DND-41 (cell line): ENCODE data around the gene HSBP1L1.

Experiments used
- ATAC-seq: fragments of 200-7000 bp; cut with Tn5 transposase; 3 replicates; pipeline ENCODE4 v1.9.1; 2021; ENCODE audit warnings: low read depth; ENCODE audit not compliant: insufficient read depth
- DNase-seq: peaks from one replicate; pipeline ENCODE4 v3.0.0-alpha.2; 2020
- H2AFZ ChIP-seq: 2 replicates; pipeline ENCODE4 v1.6.0; 2012; ENCODE audit warnings: low read depth, low read length
- H3K27ac ChIP-seq: 2 replicates; pipeline ENCODE4 v1.5.1; 2012; ENCODE audit warnings: low read length, inconsistent platforms
- H3K27me3 ChIP-seq: fragments of 200-600 bp; sonication (generic); 2 replicates; pipeline ENCODE4 v1.6.0; 2012; ENCODE audit warnings: low read length, mild to moderate bottlenecking, inconsistent platforms; ENCODE audit not compliant: insufficient read depth, poor library complexity
- H3K36me3 ChIP-seq: 2 replicates; pipeline ENCODE4 v1.5.1; 2012; ENCODE audit warnings: low read length, inconsistent platforms; ENCODE audit not compliant: insufficient read depth
- H3K4me1 ChIP-seq: 2 replicates; pipeline ENCODE4 v1.5.1; 2012; ENCODE audit warnings: mild to moderate bottlenecking, low read length; ENCODE audit not compliant: insufficient read depth
- H3K4me2 ChIP-seq: 2 replicates; pipeline ENCODE4 v1.6.0; 2012; ENCODE audit warnings: mild to moderate bottlenecking, moderate library complexity, low read length, inconsistent platforms; ENCODE audit not compliant: insufficient read depth
- H3K4me3 ChIP-seq, 2 experiments: fragments of 200-600 bp in 1 of 2; shearing (Covaris generic) in 1 of 2; 2 replicates each; pipeline ENCODE4 v1.5.1; 2012 to 2016; ENCODE audit warnings: inconsistent platforms in 2 of 2, low read length in 2 of 2, mild to moderate bottlenecking in 2 of 2, low read depth in 1 of 2, moderate library complexity in 1 of 2
- H3K79me2 ChIP-seq: 2 replicates; pipeline ENCODE4 v1.6.0; 2012; ENCODE audit warnings: low read length, inconsistent platforms; ENCODE audit not compliant: insufficient read depth
- H3K9ac ChIP-seq: 2 replicates; pipeline ENCODE4 v1.6.0; 2012; ENCODE audit warnings: low read depth, mild to moderate bottlenecking, inconsistent platforms, low read length, moderate library complexity
- H3K9me3 ChIP-seq: 2 replicates; pipeline ENCODE4 v1.5.1; 2012; ENCODE audit warnings: low read length, moderate library complexity, mild to moderate bottlenecking, inconsistent platforms; ENCODE audit not compliant: insufficient read depth, severe bottlenecking
- H4K20me1 ChIP-seq: 2 replicates; pipeline ENCODE4 v1.6.0; 2012; ENCODE audit warnings: low read length; ENCODE audit not compliant: insufficient read depth
- CTCF ChIP-seq: IDR thresholded peaks from 2 replicates; pipeline ENCODE4 v1.5.1; 2012; ENCODE audit warnings: borderline replicate concordance, low read length, moderate library complexity, mild to moderate bottlenecking; ENCODE audit not compliant: poor library complexity, severe bottlenecking; ENCODE audit errors: extremely low read depth
- EZH2 ChIP-seq: IDR thresholded peaks from 3 replicates; pipeline ENCODE4 v1.6.1; 2012; ENCODE audit warnings: borderline replicate concordance, low read depth, mild to moderate bottlenecking, moderate library complexity, low read length, inconsistent platforms; ENCODE audit not compliant: severe bottlenecking

Gene HSBP1L1

GRCh38 chr18:79945118-79946042 lies 19.1 kb upstream of the HSBP1L1 start:
- peaks cover 34% of the 10 kb centered on the region for H3K4me1 ChIP-seq
- H3K9me3 ChIP-seq = no peaks in the 10 kb centered on the region
- ATAC-seq (no peak), DNase-seq (no peak)
- H3K27ac ChIP-seq = no peak overlapping the region; the same call in 1 of the 2 replicates
- TF ChIP-seq CTCF (no peak), EZH2 (no peak)
- H2AFZ ChIP-seq = no peak overlapping the region
- H3K9ac ChIP-seq = peak overlapping the region; percentile 9; the same call in 1 of the 2 replicates
- H3K79me2 ChIP-seq = peaks cover 86% of the 10 kb centered on the region
- H3K4me3 ChIP-seq = no peak overlapping the region
- H3K36me3 ChIP-seq = peaks cover 65% of the 10 kb centered on the region
- no peak overlapping the region for H3K4me2 ChIP-seq
- no peaks in the 10 kb centered on the region for H3K27me3 ChIP-seq
- H4K20me1 ChIP-seq = peaks cover 78% of the 10 kb centered on the region

- H3K36me3 ChIP-seq = peaks cover 51% of the 10 kb centered on the region
- ATAC-seq = no peak
- H3K9ac ChIP-seq = no peak overlapping the region
- peaks cover 44% of the 10 kb centered on the region for H3K4me1 ChIP-seq
- DNase-seq = no peak
- no peak overlapping the region for H3K4me3 ChIP-seq
- TF ChIP-seq EZH2 = no peak
- H3K9me3 ChIP-seq = no peaks in the 10 kb centered on the region
- H3K27ac ChIP-seq = no peak overlapping the region
- H3K4me2 ChIP-seq = 0 out of 2 replicates have a peak overlapping the region, but pooled peaks have one; percentile 20
- H4K20me1 ChIP-seq = peaks cover 68% of the 10 kb centered on the region
- no peak overlapping the region for H2AFZ ChIP-seq
- H3K27me3 ChIP-seq = no peaks in the 10 kb centered on the region
- H3K79me2 ChIP-seq = peaks cover 80% of the 10 kb centered on the region
Measured at GRCh38 chr18:79947054-79947755, 17.2 kb upstream of the HSBP1L1 start.

- Histone ChIP-seq H3K9me3 (no peaks in the 10 kb centered on the region), H3K27me3 (no peaks in the 10 kb centered on the region), H3K4me1 (peaks cover 45% of the 10 kb centered on the region), H3K4me3 (no peak overlapping the region), H3K79me2 (peaks cover 72% of the 10 kb centered on the region), H3K4me2 (peak overlapping the region; percentile 20; the same call in 1 of the 2 replicates), H2AFZ (no peak overlapping the region), H4K20me1 (peaks cover 64% of the 10 kb centered on the region), H3K9ac (no peak overlapping the region), H3K27ac (no peak overlapping the region), H3K36me3 (peaks cover 43% of the 10 kb centered on the region)
- DNase-seq = no peak
- TF ChIP-seq CTCF (no peak), EZH2 (no peak)
- no peak for ATAC-seq
Measured at GRCh38 chr18:79947881-79948610, 16.4 kb upstream of the HSBP1L1 start.
